RWPE1 (cell line): ENCODE data around the gene RALGDS.
"Not testable (repeated sequence)": the region's sequence is repeated elsewhere in the genome, so short reads cannot be mapped to it uniquely, and the experiment has no call there.

Experiments used
- CTCF ChIA-PET: fragments of 350-600 bp; sonication (Branson Sonifier 250); formaldehyde crosslinking; extraction: SDS; loops from one replicate; lab custom pipeline; 2021; lab: Yijun Ruan, JAX
- POLR2A ChIA-PET: fragments of 400-600 bp; formaldehyde crosslinking; extraction: SDS; loops from one replicate; lab custom pipeline; 2020; ENCODE audit warnings: antibody characterized with exemption; ENCODE audit not compliant: low non-redundant PET; lab: Yijun Ruan, JAX
- DNase-seq: peaks from one replicate; pipeline ENCODE4 v3.0.0; 2012; ENCODE audit warnings: low spot score
- H3K27ac ChIP-seq: fragments of 450-650 bp; 2 replicates; pipeline ENCODE4 v1.5.1; 2017
- TF ChIP-seq, protein P1 (sequence below): fragments of 450-650 bp; conservative IDR thresholded peaks from 2 replicates; pipeline ENCODE4 v1.5.1; 2017; ENCODE audit warnings: low read depth, mild to moderate bottlenecking

Gene RALGDS

GRCh38 chr9:133121198-133121914 lies at the start of gene RALGDS:
TSS of gene RALGDS (minus strand) at chr9:133121240. CDS start at chr9:133121154, 86 bp downstream.
- CTCF ChIA-PET = interaction anchor here (0.5 to 1.0 kb wide), 4 partner anchors 23 to 219 kb away, joined by 3 to 4 read pairs (median 4); no protein-coding TSS in a partner anchor
- TF ChIP-seq, protein P1, sequence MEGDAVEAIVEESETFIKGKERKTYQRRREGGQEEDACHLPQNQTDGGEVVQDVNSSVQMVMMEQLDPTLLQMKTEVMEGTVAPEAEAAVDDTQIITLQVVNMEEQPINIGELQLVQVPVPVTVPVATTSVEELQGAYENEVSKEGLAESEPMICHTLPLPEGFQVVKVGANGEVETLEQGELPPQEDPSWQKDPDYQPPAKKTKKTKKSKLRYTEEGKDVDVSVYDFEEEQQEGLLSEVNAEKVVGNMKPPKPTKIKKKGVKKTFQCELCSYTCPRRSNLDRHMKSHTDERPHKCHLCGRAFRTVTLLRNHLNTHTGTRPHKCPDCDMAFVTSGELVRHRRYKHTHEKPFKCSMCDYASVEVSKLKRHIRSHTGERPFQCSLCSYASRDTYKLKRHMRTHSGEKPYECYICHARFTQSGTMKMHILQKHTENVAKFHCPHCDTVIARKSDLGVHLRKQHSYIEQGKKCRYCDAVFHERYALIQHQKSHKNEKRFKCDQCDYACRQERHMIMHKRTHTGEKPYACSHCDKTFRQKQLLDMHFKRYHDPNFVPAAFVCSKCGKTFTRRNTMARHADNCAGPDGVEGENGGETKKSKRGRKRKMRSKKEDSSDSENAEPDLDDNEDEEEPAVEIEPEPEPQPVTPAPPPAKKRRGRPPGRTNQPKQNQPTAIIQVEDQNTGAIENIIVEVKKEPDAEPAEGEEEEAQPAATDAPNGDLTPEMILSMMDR = no peak
- POLR2A ChIA-PET = interaction anchor here (1.1 kb wide), 1 partner anchor 9 kb away, joined by 4 read pairs; no protein-coding TSS in a partner anchor

GRCh38 chr9:133170716-133171115 lies 49.7 kb upstream of the RALGDS start:
- no peak overlapping the region for H3K27ac ChIP-seq
- DNase-seq = no peak
- TF ChIP-seq, protein P1 = no peak
- ChIA-PET POLR2A (no interaction called here), CTCF (interaction anchor here (0.9 to 2.1 kb wide), 2 partner anchors 10 to 14 kb away, joined by 3 to 6 read pairs; no protein-coding TSS in a partner anchor)

More at GRCh38 chr9:133121198-133121914, at the start of gene RALGDS:
- DNase-seq = peak; percentile 100
- peak within 1 kb of the TSS; percentile 93 for H3K27ac ChIP-seq

DNA sequence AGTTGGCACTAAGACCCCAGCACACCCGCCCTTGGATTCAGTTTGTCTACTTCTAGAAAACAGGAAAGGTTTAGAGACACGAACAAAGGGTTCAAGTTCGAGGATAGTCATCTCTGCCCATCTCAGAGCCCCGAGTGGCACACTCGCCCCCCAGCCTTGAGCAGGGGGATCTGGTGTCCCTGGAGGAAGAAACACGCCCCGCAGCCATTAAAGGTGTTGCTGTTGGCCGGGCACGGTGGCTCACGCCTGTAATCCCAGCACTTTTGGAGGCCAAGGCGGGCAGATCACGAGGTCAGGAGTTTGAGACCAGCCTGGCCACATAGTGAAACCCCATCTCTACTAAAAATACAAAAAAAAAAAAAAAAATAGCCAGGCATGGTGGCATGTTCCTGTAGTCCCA lies 48.6 kb upstream of the RALGDS start:
- H3K27ac ChIP-seq, POLR2A ChIA-PET, DNase-seq: not testable (repeated sequence)
- CTCF ChIA-PET = interaction anchor here (2.1 kb wide), 1 partner anchor 11 kb away, joined by 6 read pairs; no protein-coding TSS in a partner anchor

DNA sequence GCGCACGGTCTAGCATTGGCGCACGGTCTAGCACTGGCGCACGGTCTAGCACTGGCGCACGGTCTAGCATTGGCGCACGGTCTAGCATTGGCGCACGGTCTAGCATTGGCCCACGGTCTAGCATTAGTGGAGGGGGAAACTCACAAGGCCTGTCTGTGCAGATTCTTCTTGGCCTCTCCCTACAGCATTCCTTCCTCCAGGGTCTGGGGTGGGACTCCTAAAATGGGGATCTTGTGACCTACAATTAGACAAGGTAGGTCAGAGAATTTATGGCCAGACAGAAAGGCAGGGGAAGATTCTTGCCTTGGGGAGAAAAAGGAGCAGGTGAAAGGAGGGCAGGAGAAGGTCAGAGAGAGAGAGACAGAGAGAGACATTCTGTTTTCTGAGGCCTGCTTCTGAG lies 48.1 kb upstream of the RALGDS start:
- CTCF ChIA-PET = no interaction called here
- POLR2A ChIA-PET = no interaction called here
- DNase-seq = no peak
- H3K27ac ChIP-seq = no peak overlapping the region
- TF ChIP-seq, protein P1 = no peak

DNA sequence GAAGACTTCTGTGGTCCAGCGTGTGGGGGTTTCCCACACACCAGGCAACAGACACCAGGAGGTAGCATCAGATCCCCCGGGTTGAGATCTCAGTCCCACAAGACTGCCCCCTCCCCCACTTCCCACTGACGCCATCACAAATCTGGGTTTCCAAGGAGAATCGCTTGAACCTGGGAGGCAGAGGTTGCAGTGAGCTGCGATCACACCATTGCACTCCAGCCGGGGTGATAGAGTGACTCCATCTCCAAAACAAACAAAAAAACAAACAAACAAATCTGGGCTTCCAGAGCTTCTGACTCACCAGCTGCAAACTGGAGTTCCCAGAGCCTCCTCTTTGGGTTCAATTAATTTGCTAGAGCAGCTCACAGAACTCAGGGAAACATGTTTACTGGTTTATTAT lies 47.4 kb upstream of the RALGDS start:
- CTCF ChIA-PET = interaction anchor here (0.6 kb wide), 1 partner anchor 69 kb away, joined by 4 read pairs; no protein-coding TSS in a partner anchor

DNA sequence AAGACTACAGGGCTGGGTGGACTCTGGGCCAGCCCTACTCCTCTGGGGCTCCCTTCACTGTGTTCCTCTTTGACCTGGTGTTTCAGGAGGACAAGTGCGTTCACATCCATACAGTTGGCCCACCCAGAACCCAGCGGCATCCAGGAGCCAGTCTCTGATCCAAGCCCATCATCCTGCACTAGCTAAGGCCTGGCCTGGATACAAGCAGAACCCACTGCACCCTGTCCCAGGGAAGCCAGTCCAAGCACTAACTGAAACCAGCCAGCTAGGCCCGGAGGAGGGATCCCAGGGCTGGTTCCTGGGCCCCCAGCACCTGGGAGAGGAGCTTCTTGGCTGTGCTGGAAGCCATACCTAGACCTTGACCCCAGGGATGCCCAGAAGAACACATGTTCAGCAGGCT lies 46.7 kb upstream of the RALGDS start:
- DNase-seq = no peak
- TF ChIP-seq, protein P1 = no peak
- no peak overlapping the region for H3K27ac ChIP-seq
- ChIA-PET CTCF (interaction anchor here (0.6 to 1.0 kb wide), 2 partner anchors 13 to 18 kb away, joined by 3 to 4 read pairs; no protein-coding TSS in a partner anchor), POLR2A (no interaction called here)

More for the DNA sequence above, 47.4 kb upstream of the RALGDS start:
- no peak overlapping the region for H3K27ac ChIP-seq
- DNase-seq = no peak
- POLR2A ChIA-PET = no interaction called here
- TF ChIP-seq, protein P1 = no peak
